OCI-LY1 (cell line): ENCODE measurements around the gene MARVELD2.

Experiments used
- CTCF ChIP-seq: fragments of 200-600 bp; sonication (generic), shearing (Covaris generic); IDR thresholded peaks from 2 replicates; pipeline ENCODE4 v1.5.1; 2017; ENCODE audit warnings: mild to moderate bottlenecking, antibody characterized with exemption, low read length, moderate library complexity, mixed read lengths
- EZH2 ChIP-seq: fragments of 200-600 bp; sonication (generic), shearing (Covaris generic); IDR thresholded peaks from 2 replicates; pipeline ENCODE4 v1.8.0; 2017; ENCODE audit warnings: borderline replicate concordance, mixed run types, mild to moderate bottlenecking, antibody characterized with exemption, low read length, moderate library complexity, mixed read lengths

DNA sequence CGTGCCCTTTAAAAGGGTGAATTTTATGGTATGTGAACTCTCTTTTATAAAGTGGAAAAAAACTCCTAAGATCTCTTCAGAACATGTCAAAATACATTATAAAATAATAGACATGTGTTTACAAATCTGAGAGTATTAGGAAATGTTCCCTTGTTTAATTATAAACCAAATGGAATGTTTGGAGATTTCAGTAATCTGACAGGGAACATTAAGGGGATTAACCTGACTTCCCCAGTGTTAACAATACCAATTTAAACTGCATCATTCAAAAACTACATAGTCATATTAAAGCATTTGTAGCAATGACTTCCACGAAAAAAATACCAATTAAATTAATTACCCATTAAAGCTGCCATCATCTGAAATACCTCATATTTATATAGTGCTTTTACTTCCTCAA is 76.1 kb downstream of the MARVELD2 start:
- TF ChIP-seq CTCF (no peak), EZH2 (no peak)
